GM12874 (cell line): Measurements from ENCODE around the gene BCL7B.

Experiments used
- TF ChIP-seq, protein P1 (sequence below): IDR thresholded peaks from 2 replicates; pipeline ENCODE4 v1.5.1; 2011; ENCODE audit warnings: low read depth, mild to moderate bottlenecking, control low read depth, low read length, moderate library complexity; ENCODE audit not compliant: insufficient read depth

BCL7B gene

DNA sequence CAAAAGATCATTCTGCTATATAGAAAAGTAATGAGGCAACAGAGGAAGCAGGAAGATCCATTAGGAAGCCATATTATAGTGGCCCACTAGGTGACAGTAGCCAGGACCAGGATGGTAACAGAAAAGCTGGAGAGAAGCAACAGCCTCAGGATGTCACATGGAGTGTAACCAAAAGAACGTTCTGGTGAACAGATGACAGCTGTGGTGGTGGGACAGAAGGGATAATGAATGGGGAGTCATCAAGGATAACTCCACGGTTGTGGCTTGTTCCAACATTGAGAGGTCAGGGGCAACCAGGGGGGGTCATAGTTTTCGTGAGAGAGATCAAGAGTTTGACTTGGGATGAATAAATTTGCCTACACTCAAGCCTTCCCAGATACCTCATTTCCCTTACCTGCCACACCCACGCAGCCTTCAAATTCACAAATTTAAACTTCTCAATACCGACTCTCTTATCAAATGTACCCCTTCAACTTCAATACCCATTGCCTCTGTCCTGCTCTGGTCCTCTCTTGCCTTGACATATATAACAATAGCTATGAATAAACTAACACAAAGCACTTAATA lies 11.6 kb upstream of the BCL7B start:
- TF ChIP-seq, protein P1, sequence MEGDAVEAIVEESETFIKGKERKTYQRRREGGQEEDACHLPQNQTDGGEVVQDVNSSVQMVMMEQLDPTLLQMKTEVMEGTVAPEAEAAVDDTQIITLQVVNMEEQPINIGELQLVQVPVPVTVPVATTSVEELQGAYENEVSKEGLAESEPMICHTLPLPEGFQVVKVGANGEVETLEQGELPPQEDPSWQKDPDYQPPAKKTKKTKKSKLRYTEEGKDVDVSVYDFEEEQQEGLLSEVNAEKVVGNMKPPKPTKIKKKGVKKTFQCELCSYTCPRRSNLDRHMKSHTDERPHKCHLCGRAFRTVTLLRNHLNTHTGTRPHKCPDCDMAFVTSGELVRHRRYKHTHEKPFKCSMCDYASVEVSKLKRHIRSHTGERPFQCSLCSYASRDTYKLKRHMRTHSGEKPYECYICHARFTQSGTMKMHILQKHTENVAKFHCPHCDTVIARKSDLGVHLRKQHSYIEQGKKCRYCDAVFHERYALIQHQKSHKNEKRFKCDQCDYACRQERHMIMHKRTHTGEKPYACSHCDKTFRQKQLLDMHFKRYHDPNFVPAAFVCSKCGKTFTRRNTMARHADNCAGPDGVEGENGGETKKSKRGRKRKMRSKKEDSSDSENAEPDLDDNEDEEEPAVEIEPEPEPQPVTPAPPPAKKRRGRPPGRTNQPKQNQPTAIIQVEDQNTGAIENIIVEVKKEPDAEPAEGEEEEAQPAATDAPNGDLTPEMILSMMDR = no peak

DNA sequence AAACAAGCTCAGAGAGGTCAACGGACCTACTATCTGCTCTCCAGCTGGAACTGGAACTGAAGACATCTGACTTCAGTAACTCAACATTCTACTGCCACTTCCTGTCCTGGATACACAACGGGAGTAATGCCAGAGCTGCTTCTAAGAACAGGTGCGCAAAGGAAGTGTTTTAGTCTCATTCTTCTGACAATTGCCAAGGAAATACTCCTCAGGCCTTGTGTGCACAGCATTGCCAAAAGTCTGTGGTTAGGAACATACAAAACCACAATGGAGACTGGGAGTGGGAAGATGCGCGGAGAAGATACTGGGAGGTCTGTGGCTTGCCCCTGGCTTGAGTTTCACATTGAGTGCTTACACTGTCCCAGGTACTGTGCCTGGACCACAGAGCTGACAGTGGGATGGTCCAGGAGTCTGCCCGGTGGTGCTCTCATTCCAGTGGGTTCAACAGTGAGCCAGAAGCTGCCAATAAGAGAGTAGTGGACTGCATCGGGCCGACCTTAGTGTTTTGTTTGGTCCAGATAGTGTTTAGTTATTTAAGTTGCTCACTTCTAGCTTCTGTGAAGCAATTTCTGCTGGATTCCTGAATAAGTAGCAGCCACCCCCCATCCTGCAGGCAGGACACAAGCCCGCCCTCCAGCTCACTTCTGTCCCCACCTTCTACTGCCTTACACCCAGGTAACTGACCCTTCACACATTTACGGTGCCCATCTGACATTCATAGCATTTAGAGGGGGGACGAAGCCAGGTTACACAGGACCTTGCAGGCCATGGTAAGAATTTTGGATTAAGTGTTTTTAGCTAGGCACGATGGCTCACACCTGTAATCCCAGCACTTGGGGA lies 10.6 kb upstream of the BCL7B start:
- TF ChIP-seq, protein P1 = no peak

DNA sequence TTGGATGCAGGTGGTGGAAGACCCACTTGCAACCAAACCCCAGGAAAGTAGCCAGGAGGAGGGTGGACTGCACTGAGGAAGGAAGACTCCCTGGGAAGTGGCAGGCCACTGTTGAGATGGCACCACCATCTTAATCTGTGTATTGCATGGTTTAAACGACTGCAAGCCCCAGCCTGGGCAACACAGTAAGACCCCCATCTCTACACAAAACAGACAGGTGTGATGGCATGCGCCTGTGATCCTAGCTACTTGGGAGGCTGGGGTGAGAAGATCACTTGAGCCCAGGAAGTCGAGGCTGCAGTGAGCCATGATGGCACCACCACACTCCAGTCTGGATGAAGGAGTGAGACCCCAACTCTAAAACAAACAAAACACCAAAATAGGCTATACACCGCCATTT lies 9.7 kb upstream of the BCL7B start:
- TF ChIP-seq, protein P1 = no peak

DNA sequence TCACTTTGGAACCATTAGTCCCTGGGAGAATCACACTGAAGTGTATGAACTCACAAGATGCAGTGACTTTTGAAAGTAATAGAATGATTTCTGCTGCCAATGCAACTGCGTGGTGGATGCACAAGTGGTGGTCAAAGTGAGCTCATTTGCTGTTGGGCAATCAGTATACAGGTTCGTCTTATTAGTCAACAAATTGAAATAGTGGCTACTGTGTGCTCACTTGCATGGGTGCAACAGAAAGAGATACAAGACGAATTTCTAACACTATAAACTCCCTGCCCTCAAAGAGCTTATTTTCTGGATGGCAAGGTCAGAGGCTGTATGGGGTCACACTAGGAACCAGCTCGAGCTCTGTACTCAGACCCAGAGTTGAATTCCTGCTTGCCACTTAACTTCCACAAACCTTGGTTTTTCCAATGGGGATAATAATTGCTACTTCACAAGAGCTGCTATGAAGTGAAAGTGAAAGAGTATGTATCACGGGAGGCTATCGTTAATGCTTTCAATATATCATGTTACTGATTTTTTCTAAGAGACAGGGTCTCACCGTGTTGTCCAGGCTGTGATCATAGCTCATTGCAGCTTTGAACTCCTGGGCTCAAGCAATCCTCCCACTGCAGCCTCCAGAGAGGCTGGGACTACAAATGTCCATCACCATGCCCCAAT lies 8.3 kb upstream of the BCL7B start:
- TF ChIP-seq, protein P1 = no peak

DNA sequence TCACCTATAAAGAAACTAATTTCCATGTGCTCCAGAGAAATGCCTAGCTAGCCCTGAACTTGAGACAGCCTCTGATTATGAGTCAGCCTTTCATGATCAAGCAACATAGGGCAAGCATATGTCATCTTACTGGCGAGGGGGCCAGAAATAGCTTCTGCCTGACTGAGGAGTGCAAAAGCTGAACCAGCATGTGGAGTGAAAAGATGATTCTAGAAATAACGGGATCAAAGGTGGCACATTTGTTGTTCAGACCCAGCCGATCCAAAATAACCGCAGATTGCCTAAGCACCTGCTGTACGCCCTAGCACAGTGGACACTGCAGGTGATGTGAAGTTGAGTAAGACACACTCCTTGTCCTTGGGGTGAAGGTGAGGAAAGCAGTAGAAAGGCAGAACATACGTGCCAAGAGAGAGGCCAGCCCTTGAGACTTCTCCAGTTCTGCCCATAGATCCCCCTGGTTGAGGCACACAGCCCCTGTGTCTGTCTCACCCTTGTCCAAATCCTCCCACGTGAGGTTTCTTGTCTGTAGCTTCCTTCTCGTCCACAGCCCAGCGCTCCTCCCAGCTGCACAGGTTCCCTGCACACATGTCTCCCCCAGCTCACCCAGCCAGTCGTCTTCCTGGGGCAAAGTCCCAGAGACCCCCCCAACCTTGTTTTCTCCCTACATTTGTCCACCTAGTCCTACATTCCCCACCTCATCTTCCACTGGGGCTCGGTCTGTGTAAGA lies 2.8 kb upstream of the BCL7B start:
- TF ChIP-seq, protein P1 = no peak

DNA sequence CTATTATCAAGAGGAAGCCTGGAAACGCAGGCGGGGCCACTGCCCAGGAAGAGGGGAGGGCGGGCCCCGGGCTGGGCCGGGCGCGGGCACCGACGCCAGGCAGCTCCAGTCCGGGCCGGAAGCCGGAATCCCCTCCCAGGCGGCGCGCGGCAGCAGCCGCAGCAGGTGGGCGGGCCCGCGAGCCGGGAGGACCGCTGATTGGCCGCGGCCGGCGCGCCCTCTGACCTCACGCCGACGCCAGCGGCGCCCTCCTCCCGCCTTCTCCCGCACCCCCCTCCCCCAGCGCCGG lies 438 bp downstream of the BCL7B start:
- TF ChIP-seq, protein P1 = no peak
